PC-3 (cell line): ENCODE data around the gene SLC8A1. TPM values are rescaled to one million over a fixed set of nuclear protein-coding genes. Genes with fewer than 3 reads are reported as not detected.

Experiments used
- ATAC-seq: fragments of 200-7000 bp; cut with Tn5 transposase; 2 replicates; pipeline ENCODE4 v1.9.1; 2020; ENCODE audit warnings: mild to moderate bottlenecking, moderate library complexity
- Bru-seq: library from RNA; stranded (reverse); fragments of 400-500 nt; gene quantifications from one replicate; lab custom pipeline; 2021; lab: Mats Ljungman, UMichigan
- BruChase-seq, 2 experiments: library from RNA; stranded (reverse); fragments of 400-500 nt; gene quantifications; one replicate each; lab custom pipeline; 2021; lab: Mats Ljungman, UMichigan
- BruUV-seq: library from RNA; stranded (reverse); fragments of 400-500 nt; replicated peaks from 2 replicates; lab custom pipeline; 2021; lab: Mats Ljungman, UMichigan
- CTCF ChIA-PET: fragments of 300-600 bp; sonication (Branson Sonifier 250); formaldehyde crosslinking; loops from one replicate; lab custom pipeline; 2022; ENCODE audit warnings: antibody characterized with exemption; lab: Charles Lee
- POLR2A ChIA-PET: fragments of 300-600 bp; sonication (Branson Sonifier 250); formaldehyde crosslinking; loops from one replicate; lab custom pipeline; 2022; ENCODE audit warnings: antibody characterized with exemption; ENCODE audit not compliant: unreplicated experiment; lab: Charles Lee
- DNase-seq: peaks from one replicate; pipeline ENCODE4 v3.0.0-alpha.2; 2015
- H2AFZ ChIP-seq: fragments of 300-600 bp; sonication (generic); 2 replicates; pipeline ENCODE4 v1.6.0; 2016; ENCODE audit warnings: antibody characterized with exemption, low read length
- H3F3A ChIP-seq: fragments of 300-600 bp; sonication (generic); one replicate; pipeline ENCODE4 v1.6.0; 2017; ENCODE audit warnings: antibody characterized with exemption, low read length, control low read depth, mild to moderate bottlenecking; ENCODE audit not compliant: unreplicated experiment
- H3K27ac ChIP-seq: fragments of 300-600 bp; sonication (generic); 2 replicates; pipeline ENCODE4 v1.5.1; 2016; ENCODE audit warnings: mild to moderate bottlenecking, low read length
- H3K27me3 ChIP-seq: fragments of 300-600 bp; sonication (generic); 2 replicates; pipeline ENCODE4 v1.6.1; 2016; ENCODE audit warnings: low read length, mixed read lengths
- H3K36me3 ChIP-seq: fragments of 300-600 bp; sonication (generic); 2 replicates; pipeline ENCODE4 v1.6.1; 2016; ENCODE audit warnings: low read depth, mixed run types, low read length, mixed read lengths
- H3K4me1 ChIP-seq: fragments of 300-600 bp; sonication (generic); 2 replicates; pipeline ENCODE4 v1.5.1; 2016; ENCODE audit warnings: low read length; ENCODE audit not compliant: insufficient read depth
- H3K4me2 ChIP-seq: fragments of 300-600 bp; sonication (generic); 2 replicates; pipeline ENCODE4 v1.6.0; 2016; ENCODE audit warnings: low read length
- H3K4me3 ChIP-seq: fragments of 300-600 bp; sonication (generic); 2 replicates; pipeline ENCODE4 v1.5.1; 2016; ENCODE audit warnings: mild to moderate bottlenecking, low read length, mixed read lengths
- H3K79me2 ChIP-seq: fragments of 300-600 bp; sonication (generic); 2 replicates; pipeline ENCODE4 v1.6.1; 2017; ENCODE audit warnings: low read length, mixed read lengths
- H3K9ac ChIP-seq: fragments of 300-600 bp; sonication (generic); 2 replicates; pipeline ENCODE4 v1.6.0; 2016; ENCODE audit warnings: mild to moderate bottlenecking, low read length
- H3K9me2 ChIP-seq: fragments of 300-600 bp; sonication (generic); replicated peaks from 2 replicates; pipeline ENCODE4 v1.6.1; 2016; ENCODE audit warnings: mixed run types, low read length, mixed read lengths
- H3K9me3 ChIP-seq: fragments of 300-600 bp; sonication (generic); 2 replicates; pipeline ENCODE4 v1.6.1; 2016; ENCODE audit warnings: low read length, mixed read lengths
- H4K20me1 ChIP-seq: fragments of 300-600 bp; sonication (generic); 2 replicates; pipeline ENCODE4 v1.6.1; 2016; ENCODE audit warnings: low read length, mixed read lengths
- CTCF ChIP-seq: fragments of 300-600 bp; sonication (generic); conservative IDR thresholded peaks from 2 replicates; pipeline ENCODE4 v1.5.1; 2017; ENCODE audit warnings: antibody characterized with exemption, low read depth, mild to moderate bottlenecking, low read length
- EZH2 ChIP-seq: fragments of 300-600 bp; sonication (generic); IDR thresholded peaks from one replicate; pipeline ENCODE4 v1.6.1; 2017; ENCODE audit warnings: antibody characterized with exemption, mild to moderate bottlenecking, low read length; ENCODE audit not compliant: unreplicated experiment
- EZH2phosphoT487 ChIP-seq: fragments of 300-600 bp; sonication (generic); IDR thresholded peaks from 2 replicates; pipeline ENCODE4 v1.6.1; 2018; ENCODE audit warnings: mild to moderate bottlenecking, antibody characterized with exemption, low read length, borderline replicate concordance
- intact Hi-C: fragments of 100-400 bp; cut with micrococcal nuclease; formaldehyde crosslinking; loops from 2 replicates; pipeline ENCODE4 v1.9.0; 2023
- long read RNA-seq: library from polyadenylated mRNA; unstranded; transcript quantifications from one replicate; pipeline ENCODE4 v2.0.0, GENCODE V29; 2021; ENCODE audit not compliant: unreplicated experiment
- total RNA-seq: library from RNA; depleted of rRNA; stranded (reverse); fragments of >200 nt; gene quantifications from 2 replicates; pipeline ENCODE4 v1.2.3, GENCODE V29; 2014; rRNA removed

SLC8A1 gene
- total RNA-seq (1.3 and 1.6 TPM in 2 replicates), Bru-seq, nascent RNA (percentile 35 among the genes with signal in this experiment), BruChase-seq, experiment 1, labeled RNA remaining after a 6-hour chase (percentile 30 among the genes with signal in this experiment), BruChase-seq, experiment 2, labeled RNA remaining after a 2-hour chase (percentile 51 among the genes with signal in this experiment)
- long read RNA-seq, partial matches to known transcripts = 0 of 1 reads
- long read RNA-seq, other reads (novel, unspliced or antisense) = 1 of 1 reads

DNA sequence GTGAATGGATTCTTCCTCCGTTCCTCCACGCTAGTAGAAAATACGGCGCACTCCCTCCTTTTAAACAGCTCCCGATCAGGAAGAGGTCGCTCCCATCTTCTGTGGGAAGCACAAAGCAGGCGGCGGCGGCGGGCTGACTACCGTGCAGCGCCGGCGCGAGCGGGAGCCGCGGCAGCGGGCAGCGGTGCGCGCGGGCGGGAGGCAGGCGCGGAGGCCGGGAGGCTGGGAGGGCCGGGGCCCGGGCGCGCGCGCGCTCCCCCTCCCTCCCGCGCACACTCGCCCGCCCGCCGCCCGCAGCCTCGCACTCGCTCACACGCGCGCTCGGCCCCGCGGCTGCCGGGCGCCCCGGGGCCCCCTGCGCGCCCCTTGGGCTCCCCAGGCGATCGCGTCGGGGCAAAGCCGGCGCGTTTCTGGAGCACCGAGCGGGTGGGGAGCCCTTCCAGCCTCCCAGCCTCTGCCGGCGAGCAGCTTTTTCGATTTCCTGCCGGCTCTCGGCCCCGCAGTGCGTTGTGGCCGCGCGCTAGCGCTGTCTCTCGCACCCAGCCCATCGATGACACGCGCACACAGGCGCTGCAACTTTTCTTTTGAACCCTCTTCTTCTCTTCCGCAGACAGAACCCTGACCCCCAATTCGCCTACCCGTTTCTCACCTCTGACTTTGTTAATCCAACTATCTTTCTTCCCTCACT is at the start of gene SLC8A1:
SLC8A1 (minus strand) TSS at position 173 of the 688 bp plus-strand sequence.
- Histone ChIP-seq H3K9ac (no peak within 1 kb of the TSS), H3K9me2 (no peaks in the 10 kb centered on the region), H3K36me3 (no peaks in the 10 kb centered on the region), H4K20me1 (no peaks in the 10 kb centered on the region), H3F3A (no peaks in the 10 kb centered on the region), H3K9me3 (no peaks in the 10 kb centered on the region), H3K4me3 (peak within 1 kb of the TSS; percentile 69), H3K27ac (no peak within 1 kb of the TSS), H3K4me2 (peak within 1 kb of the TSS; percentile 85), H3K79me2 (no peaks in the 10 kb centered on the region), H2AFZ (peak within 1 kb of the TSS; percentile 83), H3K4me1 (0 out of 2 replicates have a peak, but pooled peaks cover 2% of the 10 kb centered on the region), H3K27me3 (no peaks in the 10 kb centered on the region)
- BruUV-seq = no TSS peak
- ChIA-PET CTCF (no interaction called here), POLR2A (no interaction called here)
- intact Hi-C loops = loop anchor here (5.0 to 10.0 kb wide), 3 partner anchors 205 to 537 kb away; no protein-coding TSS in a partner anchor
- DNase-seq (peak; percentile 9), ATAC-seq (peak; percentile 7; the same call in 1 of the 2 replicates)
- TF ChIP-seq CTCF (no peak), EZH2 (no peak), EZH2phosphoT487 (no peak)

DNA sequence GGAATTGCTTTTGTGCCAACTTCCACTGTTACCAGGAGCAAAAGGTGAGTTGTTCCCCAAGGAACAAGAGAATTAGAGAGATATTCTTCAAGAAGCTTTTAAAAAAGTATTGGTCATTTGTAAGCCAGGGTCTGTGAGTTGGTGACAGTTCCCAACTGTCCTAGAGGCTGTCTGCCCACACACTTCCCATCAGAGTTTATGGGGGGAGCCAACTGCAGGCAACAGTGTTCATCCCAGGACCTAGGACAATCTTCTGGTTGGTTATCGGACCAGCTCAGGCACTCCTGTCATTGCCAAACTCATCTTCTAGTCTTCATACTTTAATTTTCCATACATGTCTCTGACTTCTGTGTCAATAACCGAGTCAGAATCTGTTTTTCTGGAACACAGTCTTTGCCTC is 47.5 kb upstream of the SLC8A1 start:
- no peak overlapping the region for H3K4me2 ChIP-seq
- TF ChIP-seq EZH2phosphoT487 (no peak), EZH2 (no peak), CTCF (no peak)
- H3K79me2 ChIP-seq = no peaks in the 10 kb centered on the region
- H3K9me3 ChIP-seq = no peaks in the 10 kb centered on the region
- H3K4me3 ChIP-seq = no peak overlapping the region
- no peaks in the 10 kb centered on the region for H3K36me3 ChIP-seq
- ATAC-seq (no peak), DNase-seq (no peak)
- ChIA-PET CTCF (no interaction called here), POLR2A (no interaction called here)
- no peaks in the 10 kb centered on the region for H3F3A ChIP-seq
- H4K20me1 ChIP-seq = no peaks in the 10 kb centered on the region
- no peak overlapping the region for H3K9ac ChIP-seq
- intact Hi-C loops = no loop called here
- BruUV-seq = no TSS peak
- H3K4me1 ChIP-seq = peaks cover 11% of the 10 kb centered on the region
- no peak overlapping the region for H3K27ac ChIP-seq
- H3K27me3 ChIP-seq = no peaks in the 10 kb centered on the region
- H2AFZ ChIP-seq = no peak overlapping the region
- H3K9me2 ChIP-seq = no peaks in the 10 kb centered on the region
